ENCODE results near the gene MDC1.
A peak's percentile ranks its signal among the peaks of the same experiment; 100 is the strongest.
"Not testable (repeated sequence)": the region's sequence is repeated elsewhere in the genome, so short reads cannot be mapped to it uniquely, and the experiment has no call there.

MDC1 gene

GRCh38 chr6:30725713-30726505, 8.8 kb upstream of the MDC1 start:
- TF ChIP-seq CTCF (IDR thresholded peaks at IDR 0.05; ENCODE audit: insufficient read depth, low read depth, low read length, missing control alignments): no peak
- H3K4me3 ChIP-seq (ENCODE audit: low read length): no peak overlapping the region
- DNase-seq (ENCODE audit: low read depth): no peak

- no peak for DNase-seq (ENCODE audit: low read depth)
- no peak overlapping the region for H3K4me3 ChIP-seq (ENCODE audit: low read length)
- TF ChIP-seq CTCF (IDR thresholded peaks at IDR 0.05; ENCODE audit: insufficient read depth, low read depth, low read length, missing control alignments): no peak
Observed at GRCh38 chr6:30724906-30725667, 8.0 kb upstream of the MDC1 start.

- peak; percentile 6 for TF ChIP-seq CTCF (IDR thresholded peaks at IDR 0.05; ENCODE audit: insufficient read depth, low read depth, low read length, missing control alignments)
- H3K4me3 ChIP-seq (ENCODE audit: low read length); DNase-seq (ENCODE audit: low read depth): not testable (repeated sequence)
Observed at GRCh38 chr6:30723843-30724741, 7.0 kb upstream of the MDC1 start.

- not testable (repeated sequence) for DNase-seq (ENCODE audit: low read depth); H3K4me3 ChIP-seq (ENCODE audit: low read length)
Observed at GRCh38 chr6:30723159-30723842, 6.2 kb upstream of the MDC1 start.

GRCh38 chr6:30722280-30723112, 5.4 kb upstream of the MDC1 start:
- H3K4me3 ChIP-seq (ENCODE audit: low read length): peak overlapping the region; percentile 68
- peak; percentile 94 for TF ChIP-seq CTCF (IDR thresholded peaks at IDR 0.05; ENCODE audit: insufficient read depth, low read depth, low read length, missing control alignments)
- DNase-seq (ENCODE audit: low read depth): peak; percentile 80

GRCh38 chr6:30722025-30722279, 4.9 kb upstream of the MDC1 start:
- H3K4me3 ChIP-seq (ENCODE audit: low read length): peak overlapping the region; percentile 68
- peak; percentile 53 for DNase-seq (ENCODE audit: low read depth)
